GM12878 (cell line): Measurements from ENCODE around the gene CREB5. TPM values are rescaled to one million over a fixed set of nuclear protein-coding genes. Genes with fewer than 3 reads are reported as not detected.
A peak's percentile ranks its signal among the peaks of the same experiment; 100 is the strongest.

Source experiments
- ATAC-seq: fragments of 200-7000 bp; cut with Tn5 transposase; 3 replicates; pipeline ENCODE4 v1.9.1; 2020; ENCODE audit warnings: mild to moderate bottlenecking, moderate library complexity
- BruUV-seq: library from RNA; stranded (reverse); fragments of 400-500 nt; replicated peaks from 2 replicates; lab custom pipeline; 2021; lab: Mats Ljungman, UMichigan
- CTCF ChIA-PET: fragments of 300-600 bp; sonication (Branson Sonifier 250); formaldehyde crosslinking; extraction: SDS; loops from one replicate; lab custom pipeline; 2021; ENCODE audit warnings: inconsistent platforms; lab: Yijun Ruan, JAX
- POLR2A ChIA-PET: fragments of 350-600 bp; formaldehyde crosslinking; extraction: SDS; loops from one replicate; lab custom pipeline; 2021; ENCODE audit warnings: inconsistent platforms; lab: Charles Lee
- RAD21 ChIA-PET: fragments of 300-600 bp; sonication (Branson Sonifier 250); formaldehyde crosslinking; loops from one replicate; lab custom pipeline; 2023; ENCODE audit warnings: antibody characterized with exemption; ENCODE audit not compliant: unreplicated experiment; lab: Charles Lee
- SMC1A ChIA-PET: fragments of 300-600 bp; sonication (Branson Sonifier 250); formaldehyde crosslinking; loops from one replicate; lab custom pipeline; 2023; ENCODE audit not compliant: unreplicated experiment, uncharacterized antibody; lab: Charles Lee
- DNase-seq: peaks from one replicate; pipeline ENCODE4 v3.0.0-alpha.2; 2011; ENCODE audit warnings: low read depth, low spot score
- FAIRE-seq: peaks from 3 replicates; lab custom pipeline; 2011; peaks lifted over from hg19 to GRCh38; lab: Jason Lieb, UNC
- H2AFZ ChIP-seq: 2 replicates; pipeline ENCODE4 v1.6.0; 2011; ENCODE audit warnings: low read depth, low read length, control low read depth; ENCODE audit not compliant: control insufficient read depth
- H3K27ac ChIP-seq: 2 replicates; pipeline ENCODE4 v1.5.1; 2011; ENCODE audit warnings: control low read depth; ENCODE audit not compliant: control insufficient read depth, insufficient read depth
- H3K27me3 ChIP-seq, 2 experiments: replicated peaks in 1 of 2; 2 replicates each; pipeline versions ENCODE4 v1.6.0 to v1.6.1; 2011; ENCODE audit warnings: low read length in 1 of 2; ENCODE audit not compliant: control insufficient read depth in 2 of 2, insufficient read depth in 2 of 2
- H3K36me3 ChIP-seq, 2 experiments: 2 replicates each; pipeline ENCODE4 v1.5.1; 2011; ENCODE audit warnings: low read length in 1 of 2; ENCODE audit not compliant: control insufficient read depth in 2 of 2, insufficient read depth in 2 of 2
- H3K4me1 ChIP-seq: 2 replicates; pipeline ENCODE4 v1.6.1; 2011; ENCODE audit warnings: mild to moderate bottlenecking, low read length, moderate library complexity, mixed read lengths; ENCODE audit not compliant: control insufficient read depth, insufficient read depth
- H3K4me2 ChIP-seq: 2 replicates; pipeline ENCODE4 v1.6.0; 2011; ENCODE audit warnings: control low read depth; ENCODE audit not compliant: control insufficient read depth, insufficient read depth
- H3K4me3 ChIP-seq: fragments of 200-600 bp; sonication (generic); 2 replicates; pipeline ENCODE4 v1.5.1; 2016
- H3K79me2 ChIP-seq: 2 replicates; pipeline ENCODE4 v1.6.0; 2011; ENCODE audit warnings: low read length; ENCODE audit not compliant: control insufficient read depth, insufficient read depth
- H3K9ac ChIP-seq: 2 replicates; pipeline ENCODE4 v1.8.0; 2011; ENCODE audit warnings: low read length, control low read depth, mixed read lengths; ENCODE audit not compliant: control insufficient read depth, insufficient read depth
- H3K9me3 ChIP-seq: replicated peaks from 3 replicates; pipeline ENCODE4 v1.5.1; 2011; ENCODE audit warnings: mild to moderate bottlenecking, low read length; ENCODE audit not compliant: control insufficient read depth, insufficient read depth
- H4K20me1 ChIP-seq: 2 replicates; pipeline ENCODE4 v1.6.0; 2011; ENCODE audit not compliant: control insufficient read depth, insufficient read depth
- BCL11A ChIP-seq: IDR thresholded peaks from 2 replicates; pipeline ENCODE4 v1.6.1; 2011; ENCODE audit warnings: low read depth, low read length
- FOXM1 ChIP-seq: IDR thresholded peaks from 2 replicates; pipeline ENCODE4 v1.6.1; 2012; ENCODE audit warnings: low read depth, mild to moderate bottlenecking, inconsistent platforms, low read length, moderate library complexity
- MTA2 ChIP-seq: fragments of 450-650 bp; IDR thresholded peaks from 2 replicates; pipeline ENCODE4 v1.6.1; 2016; ENCODE audit warnings: low read depth, mild to moderate bottlenecking, moderate library complexity
- MYC ChIP-seq: IDR thresholded peaks from 2 replicates; pipeline ENCODE4 v1.6.1; 2011; ENCODE audit warnings: mild to moderate bottlenecking, low read length, moderate library complexity, inconsistent platforms; ENCODE audit not compliant: insufficient read depth, insufficient replicate concordance, insufficient read length, severe bottlenecking
- RB1 ChIP-seq: fragments of 450-650 bp; formaldehyde crosslinking; IDR thresholded peaks from 2 replicates; pipeline ENCODE4 v1.6.1; 2017; ENCODE audit warnings: mild to moderate bottlenecking, borderline replicate concordance
- TARDBP ChIP-seq: IDR thresholded peaks from 2 replicates; pipeline ENCODE4 v1.6.1; 2016; ENCODE audit warnings: borderline replicate concordance
- ZBED1 ChIP-seq: IDR thresholded peaks from 2 replicates; pipeline ENCODE4 v1.6.1; 2016; ENCODE audit warnings: borderline replicate concordance
- ZBTB33 ChIP-seq: fragments of 450-650 bp; IDR thresholded peaks from 2 replicates; pipeline ENCODE4 v1.6.1; 2017; ENCODE audit warnings: mild to moderate bottlenecking
- ZBTB4 ChIP-seq: fragments of 450-650 bp; formaldehyde crosslinking; IDR thresholded peaks from 2 replicates; pipeline ENCODE4 v1.4.0; 2022; ENCODE audit warnings: mild to moderate bottlenecking, moderate library complexity
- ZNF207 ChIP-seq: fragments of 450-650 bp; IDR thresholded peaks from 2 replicates; pipeline ENCODE4 v1.6.1; 2014; ENCODE audit warnings: antibody characterized with exemption, mild to moderate bottlenecking, borderline replicate concordance
- WGBS: methylation state at CpG from one replicate; pipeline ENCODE4 v1.1.6; 2016; ENCODE audit warnings: low lambda C conversion rate; ENCODE audit not compliant: insufficient replicate concordance, insufficient coverage; ENCODE audit errors: missing lambda C conversion rate; 5-methylcytosine and 5-hydroxymethylcytosine counted together
- in situ Hi-C: fragments of 300-500 bp; cut with MboI; formaldehyde crosslinking; loops from 9 replicates; pipeline ENCODE4 v1.14.3; 2018; ENCODE audit warnings: mixed read lengths
- intact Hi-C: fragments of 100-400 bp; cut with micrococcal nuclease; formaldehyde crosslinking; loops from one replicate; pipeline ENCODE4 v1.14.2; 2022; ENCODE audit not compliant: unreplicated experiment
- polyA plus RNA-seq, 11 experiments: library from polyadenylated mRNA; depleted of rRNA in 4 of 11; unstranded in 6 of 11; stranded (reverse) in 5 of 11; fragments of >200 nt; fragmentation: Nextera tagmentation in 4 of 11; fragmentation: Illumina TruSeq in 1 of 11; extraction: Ambion mirVana in 4 of 11; extraction: Trizol in 1 of 11; gene quantifications; 1 replicate in 1 of 11; 2 replicates in 10 of 11; pipeline versions ENCODE4 v1.2.1 to v1.2.3, GENCODE V29; 2011 to 2016; ENCODE audit warnings: inconsistent platforms in 2 of 11, missing spikeins in 2 of 11, low read depth in 1 of 11
- total RNA-seq, 4 experiments: library from RNA; depleted of rRNA in 3 of 4; stranded (reverse); fragments of >200 nt in 3 of 4; fragmentation: Illumina TruSeq in 1 of 4; extraction: Trizol in 1 of 4; gene quantifications; 2 replicates each; pipeline versions ENCODE4 v1.2.1 to v1.2.3, GENCODE V29; 2013 to 2021
- TF ChIP-seq, protein P1 (sequence below): fragments of 450-650 bp; IDR thresholded peaks from 2 replicates; pipeline ENCODE4 v1.6.1; 2018; ENCODE audit warnings: mild to moderate bottlenecking, low read depth, moderate library complexity; ENCODE audit not compliant: partially characterized antibody

Gene CREB5
- total and polyA plus RNA-seq, 10 of the 15 experiments (the other 5 are each of a cell fraction or from before 2014, with no cell fraction given), result 12.9 to 74.1 (median 53.0) TPM

GRCh38 chr7:28480595-28480994 lies 68.3 kb downstream of the CREB5 start (continued):
- TF ChIP-seq ZBTB4 (CRISPR knock-in tag) (peak; percentile 47; the same call in 1 of the 2 replicates), ZBTB33 (peak; percentile 96), ZBED1 (no peak)

GRCh38 chr7:28481091-28481926 lies 69.0 kb downstream of the CREB5 start:
- ChIA-PET SMC1A (interaction anchor here (0.7 to 11.7 kb wide), 31 partner anchors 12 to 336 kb away, joined by 3 to 177 read pairs (median 6); partner anchors contain the start of gene CREB5), RAD21 (interaction anchor here (0.7 to 7.4 kb wide), 19 partner anchors 9 to 141 kb away, joined by 3 to 192 read pairs (median 6); partner anchors contain the start of gene CREB5), POLR2A (interaction anchor here (0.8 to 5.4 kb wide), 11 partner anchors 10 to 140 kb away, joined by 3 to 81 read pairs (median 5); partner anchors contain the start of gene CREB5), CTCF (interaction anchor here (0.7 to 5.4 kb wide), 11 partner anchors 20 to 336 kb away, joined by 3 to 48 read pairs (median 4); partner anchors contain the start of gene CREB5)
- in situ Hi-C loops, result loop anchor here (5.0 kb wide), 1 partner anchor 51 kb away; no protein-coding TSS in a partner anchor
- DNase-seq (peak; percentile 85), FAIRE-seq (peak; percentile 56), ATAC-seq (peak; percentile 63)
- Histone ChIP-seq H2AFZ (no peak overlapping the region), H3K27ac (peak overlapping the region; percentile 72), H3K4me2 (peak overlapping the region; percentile 64), H3K27me3 (no peaks in the 10 kb centered on the region), H4K20me1 (no peaks in the 10 kb centered on the region), H3K9ac (no peak overlapping the region), H3K79me2 (no peaks in the 10 kb centered on the region), H3K36me3 (no peaks in the 10 kb centered on the region), H3K9me3 (no peaks in the 10 kb centered on the region), H3K4me1 (peaks cover 41% of the 10 kb centered on the region), H3K4me3 (no peak overlapping the region)
- TSS peak; percentile 92 for BruUV-seq
- intact Hi-C loops, result loop anchor here (1.0 to 10.0 kb wide), 4 partner anchors 41 to 371 kb away; no protein-coding TSS in a partner anchor
- WGBS, result 33% methylated on average over 9 of the region's 9 CpGs
- TF ChIP-seq, protein P1, sequence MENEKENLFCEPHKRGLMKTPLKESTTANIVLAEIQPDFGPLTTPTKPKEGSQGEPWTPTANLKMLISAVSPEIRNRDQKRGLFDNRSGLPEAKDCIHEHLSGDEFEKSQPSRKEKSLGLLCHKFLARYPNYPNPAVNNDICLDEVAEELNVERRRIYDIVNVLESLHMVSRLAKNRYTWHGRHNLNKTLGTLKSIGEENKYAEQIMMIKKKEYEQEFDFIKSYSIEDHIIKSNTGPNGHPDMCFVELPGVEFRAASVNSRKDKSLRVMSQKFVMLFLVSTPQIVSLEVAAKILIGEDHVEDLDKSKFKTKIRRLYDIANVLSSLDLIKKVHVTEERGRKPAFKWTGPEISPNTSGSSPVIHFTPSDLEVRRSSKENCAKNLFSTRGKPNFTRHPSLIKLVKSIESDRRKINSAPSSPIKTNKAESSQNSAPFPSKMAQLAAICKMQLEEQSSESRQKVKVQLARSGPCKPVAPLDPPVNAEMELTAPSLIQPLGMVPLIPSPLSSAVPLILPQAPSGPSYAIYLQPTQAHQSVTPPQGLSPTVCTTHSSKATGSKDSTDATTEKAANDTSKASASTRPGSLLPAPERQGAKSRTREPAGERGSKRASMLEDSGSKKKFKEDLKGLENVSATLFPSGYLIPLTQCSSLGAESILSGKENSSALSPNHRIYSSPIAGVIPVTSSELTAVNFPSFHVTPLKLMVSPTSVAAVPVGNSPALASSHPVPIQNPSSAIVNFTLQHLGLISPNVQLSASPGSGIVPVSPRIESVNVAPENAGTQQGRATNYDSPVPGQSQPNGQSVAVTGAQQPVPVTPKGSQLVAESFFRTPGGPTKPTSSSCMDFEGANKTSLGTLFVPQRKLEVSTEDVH, result peak; percentile 32
- no peak for TF ChIP-seq ZNF207
- TF ChIP-seq RB1, result no peak
- no peak for TF ChIP-seq MYC
- peak; percentile 95 for TF ChIP-seq BCL11A
- peak; percentile 99 for TF ChIP-seq FOXM1
- peak; percentile 90 for TF ChIP-seq MTA2
- TF ChIP-seq TARDBP, result 0 out of 2 replicates have a peak, but pooled peaks have one; percentile 21
